Endothelial cell of umbilical vein (primary cell): ENCODE measurements around the gene P2RY6. TPM values are rescaled to one million over a fixed set of nuclear protein-coding genes. Genes with fewer than 3 reads are reported as not detected.
A peak's percentile ranks its signal among the peaks of the same experiment; 100 is the strongest.

ENCODE experiments used
- BruUV-seq: library from RNA; stranded (reverse); fragments of 400-500 nt; replicated peaks from 2 replicates; lab custom pipeline; 2021; lab: Mats Ljungman, UMichigan
- CTCF ChIA-PET: fragments of 300-600, 350-600 bp; sonication (Branson Sonifier 250); formaldehyde crosslinking; loops from one replicate; lab custom pipeline; 2021; ENCODE audit warnings: antibody characterized with exemption, inconsistent platforms; lab: Charles Lee
- POLR2A ChIA-PET: fragments of 300-600, 350-600 bp; sonication (Branson Sonifier 250); formaldehyde crosslinking; loops from one replicate; lab custom pipeline; 2021; ENCODE audit warnings: antibody characterized with exemption, inconsistent platforms; lab: Charles Lee
- DNase-seq: peaks from one replicate; pipeline ENCODE4 v3.0.0-alpha.2; 2011; ENCODE audit warnings: low read depth, low spot score
- FAIRE-seq: peaks from 2 replicates; lab custom pipeline; 2011; peaks lifted over from hg19 to GRCh38; lab: Jason Lieb, UNC
- H2AFZ ChIP-seq: 2 replicates; pipeline ENCODE4 v1.6.0; 2012; ENCODE audit warnings: low read depth, low read length, control low read depth, inconsistent platforms
- H3K27ac ChIP-seq: 2 replicates; pipeline ENCODE4 v1.5.1; 2011; ENCODE audit warnings: low read depth, mild to moderate bottlenecking, control low read depth, low read length, moderate library complexity; ENCODE audit not compliant: insufficient read depth
- H3K27me3 ChIP-seq, 2 experiments: 2 replicates each; pipeline versions ENCODE4 v1.6.0 to v1.6.1; 2011; ENCODE audit warnings: low read length in 2 of 2, mixed read lengths in 1 of 2; ENCODE audit not compliant: control insufficient read depth in 2 of 2, insufficient read depth in 2 of 2
- H3K36me3 ChIP-seq, 2 experiments: 2 replicates in 1 of 2; 3 replicates in 1 of 2; pipeline ENCODE4 v1.5.1; 2011; ENCODE audit warnings: low read length in 2 of 2, mild to moderate bottlenecking in 1 of 2, moderate library complexity in 1 of 2; ENCODE audit not compliant: control insufficient read depth in 2 of 2, insufficient read depth in 2 of 2; ENCODE audit errors: extremely low read depth in 1 of 2
- H3K4me1 ChIP-seq: 3 replicates; pipeline ENCODE4 v1.5.1; 2011; ENCODE audit warnings: mild to moderate bottlenecking, low read length; ENCODE audit not compliant: control insufficient read depth, insufficient read depth; ENCODE audit errors: extremely low read depth
- H3K4me2 ChIP-seq: 2 replicates; pipeline ENCODE4 v1.6.1; 2011; ENCODE audit warnings: low read length, control low read depth, mixed read lengths; ENCODE audit not compliant: insufficient read depth
- H3K4me3 ChIP-seq, 3 experiments: fragments of 200-600 bp in 1 of 3; sonication (generic), shearing (Covaris generic) in 1 of 3; replicated peaks in 1 of 3; 2 replicates each; pipeline ENCODE4 v1.5.1; 2011 to 2016; ENCODE audit warnings: control low read depth in 3 of 3, low read length in 3 of 3, mild to moderate bottlenecking in 2 of 3, inconsistent platforms in 1 of 3, low read depth in 1 of 3, moderate library complexity in 1 of 3; ENCODE audit not compliant: insufficient read depth in 1 of 3
- H3K79me2 ChIP-seq: 2 replicates; pipeline ENCODE4 v1.6.0; 2012; ENCODE audit warnings: low read length, inconsistent platforms; ENCODE audit not compliant: control insufficient read depth, insufficient read depth
- H3K9ac ChIP-seq: replicated peaks from 2 replicates; pipeline ENCODE3; 2011; ENCODE audit warnings: low read length, control low read depth; ENCODE audit not compliant: insufficient read depth; ENCODE audit errors: extremely low read depth
- H3K9me1 ChIP-seq: replicated peaks from 3 replicates; pipeline ENCODE4 v1.6.0; 2011; ENCODE audit warnings: mild to moderate bottlenecking, low read length; ENCODE audit not compliant: control insufficient read depth, insufficient read depth; ENCODE audit errors: extremely low read depth
- H3K9me3 ChIP-seq: replicated peaks from 2 replicates; pipeline ENCODE4 v1.5.1; 2012; ENCODE audit warnings: low read length, inconsistent platforms; ENCODE audit not compliant: control insufficient read depth, insufficient read depth
- H4K20me1 ChIP-seq: replicated peaks from 2 replicates; pipeline ENCODE3; 2011; ENCODE audit warnings: mild to moderate bottlenecking, low read length; ENCODE audit not compliant: control insufficient read depth, insufficient read depth; ENCODE audit errors: extremely low read depth
- CTCF ChIP-seq, 2 donors: IDR thresholded peaks; 1 replicate in 1 of 2; 2 replicates in 1 of 2; pipeline ENCODE4 v1.5.1; 2011; ENCODE audit warnings: low read length in 2 of 2, mild to moderate bottlenecking in 2 of 2, moderate library complexity in 2 of 2, control low read depth in 1 of 2, inconsistent platforms in 1 of 2, low read depth in 1 of 2; ENCODE audit not compliant: insufficient read depth in 1 of 2; ENCODE audit errors: extremely low read depth in 1 of 2
- EZH2 ChIP-seq: IDR thresholded peaks from 2 replicates; pipeline ENCODE4 v1.6.1; 2012; ENCODE audit warnings: borderline replicate concordance, low read depth, mild to moderate bottlenecking, moderate library complexity, low read length, inconsistent platforms; ENCODE audit not compliant: severe bottlenecking
- FOS ChIP-seq: IDR thresholded peaks from 2 replicates; pipeline ENCODE4 v1.6.1; 2011; ENCODE audit warnings: mild to moderate bottlenecking, low read length, moderate library complexity, borderline replicate concordance; ENCODE audit not compliant: insufficient read depth
- GATA2 ChIP-seq: IDR thresholded peaks from 2 replicates; pipeline ENCODE4 v1.7.0; 2011; ENCODE audit warnings: low read depth, mild to moderate bottlenecking, moderate library complexity, mixed read lengths, low read length; ENCODE audit not compliant: insufficient read length, insufficient read depth
- JUN ChIP-seq: IDR thresholded peaks from 2 replicates; pipeline ENCODE4 v1.6.1; 2011; ENCODE audit warnings: borderline replicate concordance, low read depth; ENCODE audit not compliant: insufficient read length, insufficient read depth
- MAX ChIP-seq: IDR thresholded peaks from 2 replicates; pipeline ENCODE4 v1.6.1; 2011; ENCODE audit not compliant: insufficient read depth, insufficient read length
- MYC ChIP-seq: IDR thresholded peaks from one replicate; pipeline ENCODE4 v1.6.1; 2011; ENCODE audit warnings: mild to moderate bottlenecking, low read depth, low read length
- POLR2A ChIP-seq: IDR thresholded peaks from 2 replicates; pipeline ENCODE4 v1.6.1; 2012; ENCODE audit warnings: low read depth, mild to moderate bottlenecking, control low read depth, low read length
- POLR2AphosphoS5 ChIP-seq: IDR thresholded peaks from 2 replicates; pipeline ENCODE4 v1.6.1; 2012; ENCODE audit warnings: low read depth, mild to moderate bottlenecking, control low read depth, low read length, moderate library complexity; ENCODE audit not compliant: insufficient read depth
- dilution Hi-C: fragments of 300-500 bp; cut with MboI; formaldehyde crosslinking; loops from one replicate; pipeline ENCODE4 v1.15.0; 2019; ENCODE audit warnings: low sequenced_read_pairs; ENCODE audit not compliant: extremely low pct_ligation_motif_present
- intact Hi-C: fragments of 100-400 bp; cut with micrococcal nuclease; formaldehyde crosslinking; loops from one replicate; pipeline ENCODE4 v1.10.0; 2022
- polyA plus RNA-seq, 4 experiments: library from polyadenylated mRNA; depleted of rRNA in 3 of 4; stranded (reverse) in 3 of 4; unstranded in 1 of 4; fragments of >200 nt; gene quantifications; 2 replicates each; pipeline versions ENCODE4 v1.2.1 to v1.2.3, GENCODE V29; 2011 to 2012; ENCODE audit warnings: missing spikeins in 1 of 4
- total RNA-seq: library from RNA; stranded (reverse); gene quantifications from 2 replicates; pipeline ENCODE4 v1.2.3, GENCODE V29; 2021

P2RY6 gene
- total and polyA plus RNA-seq, 2 donors (not counting 3 experiments of a cell fraction or from before 2014, with no cell fraction given): 0.47 TPM; not detected in 1

- no TSS peak for BruUV-seq
- no peak for DNase-seq
- H3K4me1 ChIP-seq: no peaks in the 10 kb centered on the region
- no peak overlapping the region for H3K9ac ChIP-seq
- H2AFZ ChIP-seq: no peak overlapping the region
- ChIA-PET CTCF (interaction anchor here (0.9 to 3.8 kb wide), 4 partner anchors 7 to 57 kb away, joined by 3 to 25 read pairs (median 10); no protein-coding TSS in a partner anchor), POLR2A (no interaction called here)
- no peaks in the 10 kb centered on the region for H3K27me3 ChIP-seq
- H3K4me3 ChIP-seq: peak overlapping the region in 1 of 3 experiments; percentile 10
- dilution Hi-C loops: no loop called here
- H3K9me3 ChIP-seq: no peaks in the 10 kb centered on the region
- TF ChIP-seq GATA2 (no peak), EZH2 (no peak), MYC (no peak), FOS (no peak), POLR2A (no peak), POLR2AphosphoS5 (no peak), MAX (no peak), JUN (no peak), CTCF (IDR thresholded peaks at IDR 0.05; ENCODE audit: extremely low read depth in 1 of 2, insufficient read depth in 1 of 2, low read depth in 1 of 2, low read length in 2 of 2) (no peak)
- H4K20me1 ChIP-seq: no peaks in the 10 kb centered on the region
- H3K4me2 ChIP-seq: no peak overlapping the region
- no peaks in the 10 kb centered on the region for H3K79me2 ChIP-seq
- H3K36me3 ChIP-seq: peaks cover 0 to 10% of the 10 kb centered on the region in 2 experiments
- no peaks in the 10 kb centered on the region for H3K9me1 ChIP-seq
- no peak for FAIRE-seq
- H3K27ac ChIP-seq: no peak overlapping the region
- intact Hi-C loops: no loop called here
Measured at GRCh38 chr11:73343076-73343873, 71.1 kb downstream of the P2RY6 start.
